Activated CD4-positive, CD25-positive, alpha-beta regulatory T cell treated with anti-CD3 and anti-CD28 coated beads, Interleukin-2, amount 50 U/mL, for 24 hours (primary cell): ENCODE data around the gene HOXD1.

ENCODE experiments used
- ATAC-seq, 2 donors: fragments of 150-1000 bp; cut with Tn5 transposase; one replicate each; pipeline ENCODE4 v1.10.0; 2021; ENCODE audit warnings: mild to moderate bottlenecking in 1 of 2, moderate library complexity in 1 of 2

HOXD1 gene

GRCh38 chr2:176187899-176188773 is at the start of gene HOXD1:
Gene HOXD1 (plus strand): TSS chr2:176188668. CDS start chr2:176188802, 134 bp downstream.
- no peak for ATAC-seq

DNA sequence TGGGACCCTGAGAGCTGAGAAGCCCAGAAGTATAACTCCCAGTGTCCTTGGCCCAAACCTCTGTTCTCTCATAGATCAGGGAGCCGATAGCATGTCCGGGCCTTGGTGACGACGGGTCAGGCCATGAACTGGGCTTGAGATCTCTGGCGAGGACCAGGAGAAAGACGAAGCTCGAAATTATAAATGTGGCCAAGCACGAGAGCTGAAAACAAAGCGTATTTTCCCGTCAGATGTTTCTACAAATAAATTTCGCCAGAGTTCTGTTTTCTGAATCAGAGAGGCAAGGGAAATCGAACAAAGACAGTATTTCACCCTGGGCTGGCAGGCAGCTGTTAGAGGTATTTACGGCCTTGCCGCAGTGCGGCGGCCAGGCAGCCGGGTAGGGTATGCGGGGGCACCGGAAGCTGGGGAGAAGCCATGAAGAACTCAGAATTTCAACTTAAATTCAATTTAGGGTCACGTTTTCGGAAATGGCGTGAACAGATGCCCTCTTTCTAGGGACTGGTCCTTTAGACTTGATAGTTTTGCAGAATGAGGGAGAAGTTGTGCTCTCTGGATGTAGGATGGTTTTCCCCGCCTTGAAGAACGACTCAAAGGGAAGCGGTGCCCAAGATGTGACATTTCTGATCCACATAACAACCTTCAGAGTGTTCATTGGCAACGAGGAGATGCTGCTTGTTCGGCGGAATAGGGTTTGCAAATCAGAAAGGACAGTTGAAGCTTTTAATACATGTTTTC is 49.4 kb upstream of the HOXD1 start:
- no peak for ATAC-seq

- ATAC-seq = no peak
Observed at GRCh38 chr2:176139661-176140512, 48.6 kb upstream of the HOXD1 start.

- ATAC-seq = peak; percentile 63 to 67
Observed at GRCh38 chr2:176140513-176141317, 47.8 kb upstream of the HOXD1 start.

DNA sequence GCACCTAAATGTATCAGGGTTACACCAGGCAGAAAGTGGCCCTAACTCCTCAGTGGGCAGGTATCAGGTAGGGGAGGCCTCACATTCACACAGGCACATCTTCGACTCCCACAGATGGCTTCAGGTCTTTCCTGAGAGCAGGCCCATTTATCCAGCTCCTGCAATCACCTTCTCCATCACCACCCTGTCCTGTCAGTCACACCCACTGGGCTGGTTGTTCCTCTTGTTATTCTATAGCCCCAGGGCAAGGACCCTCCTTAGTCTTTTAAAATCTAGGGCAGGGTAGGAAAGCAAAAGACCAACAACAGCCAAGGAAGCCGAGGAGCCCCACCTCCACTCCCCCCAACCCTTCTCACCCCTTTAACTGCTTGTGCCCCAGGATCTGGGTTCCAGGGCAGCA is 46.2 kb upstream of the HOXD1 start:
- ATAC-seq = no peak

GRCh38 chr2:176145085-176145969 is 43.1 kb upstream of the HOXD1 start:
- ATAC-seq = no peak

- no peak for ATAC-seq
Observed at GRCh38 chr2:176146101-176146500, 42.4 kb upstream of the HOXD1 start.

DNA sequence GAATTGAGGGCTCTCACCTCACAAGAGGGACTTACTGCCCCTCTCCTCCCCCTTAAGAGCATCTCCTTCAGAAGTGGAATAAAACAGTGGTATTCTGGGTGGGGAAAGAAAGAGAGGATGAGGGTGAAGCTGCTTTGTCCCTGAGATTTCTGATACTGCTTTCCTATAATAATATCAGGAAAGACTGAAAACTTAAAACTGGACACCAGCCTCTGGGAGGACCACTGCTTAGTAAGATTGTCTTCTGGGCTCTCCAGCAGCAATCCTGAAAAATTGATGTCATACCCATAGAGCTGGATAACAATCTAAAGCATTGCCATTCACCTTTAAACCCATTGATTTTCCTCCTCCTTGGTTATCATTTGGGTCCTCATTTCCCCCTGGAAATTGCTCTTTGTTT is 41.8 kb upstream of the HOXD1 start:
- no peak for ATAC-seq

DNA sequence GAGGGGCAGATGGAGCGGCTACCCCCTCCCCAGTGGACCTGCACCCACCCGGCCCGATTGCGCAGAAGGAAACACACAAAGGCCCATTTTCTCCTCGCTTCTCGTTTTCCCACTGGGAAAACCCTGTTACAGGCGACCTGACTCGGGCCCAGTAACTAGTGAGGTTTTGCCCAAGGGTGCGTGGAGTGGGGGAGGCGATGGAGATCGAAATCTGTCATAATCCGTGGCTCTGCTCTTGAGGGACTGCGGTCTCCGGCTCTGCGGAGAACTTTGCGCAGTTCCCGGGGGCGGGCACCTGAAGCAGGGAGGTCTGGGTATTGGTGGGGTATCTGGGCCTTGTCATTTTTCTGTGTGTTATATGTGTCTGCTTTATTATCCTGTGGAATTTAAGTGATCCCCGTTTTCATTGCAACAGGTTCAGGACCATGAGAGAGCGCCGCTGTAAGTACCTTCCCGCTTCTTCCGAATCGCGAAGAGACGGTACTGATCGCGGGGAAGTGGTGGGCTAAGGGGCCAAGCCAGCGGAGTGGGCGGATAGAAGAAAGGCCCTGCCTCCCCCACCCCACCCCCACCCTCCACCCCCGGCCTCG is 41.2 kb upstream of the HOXD1 start:
- no peak for ATAC-seq

- no peak for ATAC-seq
Observed at GRCh38 chr2:176147800-176148496, 40.5 kb upstream of the HOXD1 start.

- no peak for ATAC-seq
Observed at GRCh38 chr2:176148751-176149421, 39.6 kb upstream of the HOXD1 start.

DNA sequence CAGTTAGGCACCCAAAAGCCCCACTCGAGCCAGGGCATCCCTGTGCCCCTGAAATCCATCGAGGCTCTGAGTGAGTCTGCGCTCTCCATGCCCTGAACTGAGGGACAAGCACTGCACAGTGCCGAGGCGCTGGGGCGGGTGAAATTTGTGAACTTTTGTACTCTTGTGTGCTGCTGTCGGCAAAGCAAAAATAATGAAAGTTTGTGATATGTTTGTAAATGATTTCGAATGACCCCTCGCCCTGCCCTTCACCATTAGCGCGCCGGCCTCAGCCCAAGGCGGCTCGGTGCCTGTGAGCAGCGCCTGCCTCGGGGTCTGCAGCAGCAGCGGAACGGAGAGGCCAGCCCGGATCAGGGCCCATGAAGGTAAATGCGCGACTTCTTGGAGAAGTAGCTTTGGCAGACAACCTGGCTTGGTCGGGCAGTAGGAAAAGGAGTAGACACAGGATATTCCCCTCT is 39.0 kb upstream of the HOXD1 start:
- ATAC-seq = no peak

GRCh38 chr2:176149939-176150583 is 38.4 kb upstream of the HOXD1 start:
- ATAC-seq = no peak

GRCh38 chr2:176150584-176151441 is 37.7 kb upstream of the HOXD1 start:
- ATAC-seq = no peak

GRCh38 chr2:176151442-176152287 is 36.8 kb upstream of the HOXD1 start, which contains the start of gene HOXD4:
Gene HOXD4 (plus strand): TSS chr2:176151550. CDS start chr2:176151634, 84 bp downstream.
- no peak for ATAC-seq

GRCh38 chr2:176152350-176153181 is 35.9 kb upstream of the HOXD1 start:
- ATAC-seq = no peak
